H9 (cell line): ENCODE results near the gene PRPS2. TPM values are rescaled to one million over a fixed set of nuclear protein-coding genes. Genes with fewer than 3 reads are reported as not detected.

Source experiments
- DNase-seq: peaks from one replicate; pipeline ENCODE4 v3.0.0-alpha.2; 2017
- H2AFZ ChIP-seq: one replicate; pipeline ENCODE4 v1.6.1; 2013; ENCODE audit warnings: mild to moderate bottlenecking, low read length, control low read depth, moderate library complexity
- H2AK5ac ChIP-seq: 2 replicates; pipeline ENCODE4 v1.6.1; 2013; ENCODE audit warnings: low read length, control low read depth, mixed read lengths; ENCODE audit not compliant: insufficient read length
- H2BK120ac ChIP-seq: one replicate; pipeline ENCODE4 v1.6.1; 2013; ENCODE audit warnings: low read depth, mild to moderate bottlenecking, low read length, control low read depth, inconsistent platforms; ENCODE audit not compliant: poor library complexity, severe bottlenecking
- H2BK12ac ChIP-seq: 2 replicates; pipeline ENCODE4 v1.6.1; 2013; ENCODE audit warnings: low read length, control low read depth, mixed read lengths, low read depth; ENCODE audit not compliant: insufficient read length
- H2BK15ac ChIP-seq: 2 replicates; pipeline ENCODE4 v1.6.1; 2013; ENCODE audit warnings: low read depth, low read length, control low read depth
- H2BK20ac ChIP-seq: one replicate; pipeline ENCODE4 v1.6.1; 2013; ENCODE audit warnings: low read depth, mild to moderate bottlenecking, low read length, control low read depth, inconsistent platforms; ENCODE audit not compliant: poor library complexity, severe bottlenecking
- H2BK5ac ChIP-seq: 2 replicates; pipeline ENCODE4 v1.6.1; 2013; ENCODE audit warnings: low read length, control low read depth, mixed read lengths; ENCODE audit not compliant: insufficient read length
- H3K14ac ChIP-seq: 2 replicates; pipeline ENCODE4 v1.6.1; 2013; ENCODE audit warnings: low read length, control low read depth; ENCODE audit not compliant: insufficient read depth
- H3K18ac ChIP-seq: 2 replicates; pipeline ENCODE4 v1.6.1; 2013; ENCODE audit warnings: low read depth, mild to moderate bottlenecking, mixed read lengths, low read length, control low read depth; ENCODE audit not compliant: insufficient read length
- H3K23ac ChIP-seq: 2 replicates; pipeline ENCODE4 v1.6.1; 2013; ENCODE audit warnings: low read length, control low read depth, mixed read lengths, low read depth; ENCODE audit not compliant: insufficient read length
- H3K23me2 ChIP-seq: 2 replicates; pipeline ENCODE4 v1.6.1; 2013; ENCODE audit warnings: low read depth, mild to moderate bottlenecking, mixed read lengths, low read length, control low read depth; ENCODE audit not compliant: insufficient read length, poor library complexity, severe bottlenecking
- H3K27ac ChIP-seq: 2 replicates; pipeline ENCODE4 v1.5.1; 2013; ENCODE audit warnings: low read length, control low read depth, mixed read lengths, low read depth; ENCODE audit not compliant: insufficient read length
- H3K27me3 ChIP-seq: 2 replicates; pipeline ENCODE4 v1.6.1; 2013; ENCODE audit warnings: low read length, control low read depth, inconsistent platforms; ENCODE audit not compliant: insufficient read depth
- H3K4ac ChIP-seq: 2 replicates; pipeline ENCODE4 v1.6.1; 2013; ENCODE audit warnings: low read depth, mild to moderate bottlenecking, control low read depth, inconsistent platforms, low read length, moderate library complexity
- H3K4me1 ChIP-seq: 2 replicates; pipeline ENCODE4 v1.6.1; 2013; ENCODE audit warnings: low read length, control low read depth, inconsistent platforms; ENCODE audit not compliant: insufficient read depth
- H3K4me2 ChIP-seq: 2 replicates; pipeline ENCODE4 v1.6.1; 2013; ENCODE audit warnings: low read length, control low read depth, mixed read lengths; ENCODE audit not compliant: insufficient read length, insufficient read depth
- H3K56ac ChIP-seq: 2 replicates; pipeline ENCODE4 v1.6.1; 2013; ENCODE audit warnings: low read depth, mild to moderate bottlenecking, mixed read lengths, low read length, control low read depth; ENCODE audit not compliant: insufficient read length
- H3K79me1 ChIP-seq: 2 replicates; pipeline ENCODE4 v1.6.1; 2013; ENCODE audit warnings: low read depth, mild to moderate bottlenecking, moderate library complexity, low read length, control low read depth, inconsistent platforms; ENCODE audit not compliant: insufficient read depth, poor library complexity, severe bottlenecking
- H3K79me2 ChIP-seq: 2 replicates; pipeline ENCODE4 v1.6.1; 2013; ENCODE audit warnings: low read length, control low read depth, inconsistent platforms; ENCODE audit not compliant: insufficient read depth
- H3K9ac ChIP-seq: 2 replicates; pipeline ENCODE4 v1.6.1; 2013; ENCODE audit warnings: low read length, control low read depth, mixed read lengths; ENCODE audit not compliant: insufficient read length; ENCODE audit errors: extremely low read depth
- H3K9me3 ChIP-seq: one replicate; pipeline ENCODE4 v1.6.1; 2013; ENCODE audit warnings: low read depth, low read length, inconsistent platforms; ENCODE audit not compliant: control insufficient read depth
- H3T11ph ChIP-seq: one replicate; pipeline ENCODE4 v1.6.1; 2013; ENCODE audit warnings: mild to moderate bottlenecking, low read length, control low read depth, inconsistent platforms
- H4K20me1 ChIP-seq: one replicate; pipeline ENCODE4 v1.6.1; 2013; ENCODE audit not compliant: control insufficient read depth, insufficient read length, insufficient read depth
- H4K5ac ChIP-seq: 2 replicates; pipeline ENCODE4 v1.6.1; 2013; ENCODE audit warnings: low read depth, mild to moderate bottlenecking, mixed read lengths, low read length, control low read depth; ENCODE audit not compliant: insufficient read length
- H4K8ac ChIP-seq: replicated peaks from 2 replicates; pipeline ENCODE4 v1.6.1; 2013; ENCODE audit warnings: low read length, control low read depth, mixed read lengths, low read depth; ENCODE audit not compliant: insufficient read length
- H4K91ac ChIP-seq: 2 replicates; pipeline ENCODE4 v1.6.1; 2013; ENCODE audit warnings: low read depth, mild to moderate bottlenecking, moderate library complexity, mixed read lengths, low read length, control low read depth; ENCODE audit not compliant: insufficient read length
- H3K27ac Mint-ChIP-seq, 3 experiments: 2 replicates in 2 of 3; 3 replicates in 1 of 3; pipeline ENCODE4 v1.8.0; 2020 to 2021; ENCODE audit warnings: mixed read lengths in 3 of 3, mild to moderate bottlenecking in 1 of 3, moderate library complexity in 1 of 3
- H3K27me3 Mint-ChIP-seq: 2 replicates; pipeline ENCODE4 v1.8.0; 2021; ENCODE audit warnings: low read depth, mild to moderate bottlenecking, moderate library complexity, mixed read lengths
- H3K36me3 Mint-ChIP-seq, 3 experiments: 2 replicates in 2 of 3; 3 replicates in 1 of 3; pipeline ENCODE4 v1.8.0; 2020 to 2021; ENCODE audit warnings: low read depth in 3 of 3, mixed read lengths in 3 of 3; ENCODE audit not compliant: insufficient read depth in 1 of 3
- H3K4me1 Mint-ChIP-seq, 2 experiments: 2 replicates each; pipeline ENCODE4 v1.8.0; 2020; ENCODE audit warnings: mixed read lengths in 2 of 2
- H3K4me3 Mint-ChIP-seq, 2 experiments: 2 replicates in 1 of 2; 3 replicates in 1 of 2; pipeline ENCODE4 v1.8.0; 2020 to 2021; ENCODE audit warnings: mild to moderate bottlenecking in 2 of 2, mixed read lengths in 2 of 2, moderate library complexity in 1 of 2
- H3K9me3 Mint-ChIP-seq, 2 experiments: 2 replicates in 1 of 2; 3 replicates in 1 of 2; pipeline ENCODE4 v1.8.0; 2020; ENCODE audit warnings: mild to moderate bottlenecking in 2 of 2, mixed read lengths in 2 of 2, moderate library complexity in 1 of 2
- WGBS: extraction: QIAGEN DNeasy Blood & Tissue Kit; methylation state at CpG from one replicate; pipeline ENCODE4 v1.1.7; 2013; ENCODE audit warnings: missing lambda C conversion rate, low lambda C conversion rate, mixed read lengths; ENCODE audit not compliant: insufficient read length; ENCODE audit errors: extremely low coverage; 5-methylcytosine and 5-hydroxymethylcytosine counted together
- total RNA-seq: library from RNA; stranded (reverse); gene quantifications from 2 replicates; pipeline ENCODE4 v1.2.1, GENCODE V29; 2021
- TF ChIP-seq, protein P1 (sequence below): fragments of 200-600 bp; sonication (generic); conservative IDR thresholded peaks from 3 replicates; pipeline ENCODE4 v1.8.0; 2021; ENCODE audit warnings: antibody characterized with exemption, mild to moderate bottlenecking

Gene PRPS2
- total RNA-seq, 1 experiment from 2014 or later: 28.0 TPM

DNA sequence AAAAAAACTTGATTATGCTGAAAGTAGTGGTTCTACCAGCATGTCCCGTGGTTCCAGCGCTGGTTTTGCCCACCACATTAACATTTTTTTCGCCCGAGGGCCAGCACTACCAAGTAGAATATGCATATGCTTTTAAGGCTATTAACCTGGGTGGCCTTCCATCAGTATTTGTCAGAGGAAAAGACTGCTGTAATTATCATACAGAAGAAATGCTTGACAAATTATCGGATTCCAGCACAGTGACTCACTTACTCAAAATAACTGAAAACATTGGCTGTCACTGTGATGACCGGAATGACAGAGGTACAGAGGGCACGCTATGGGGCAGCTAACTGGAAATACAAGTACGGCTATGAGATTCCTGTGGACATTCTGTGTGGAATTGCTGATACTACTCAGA, 34.6 kb downstream of the PRPS2 start:
- H2BK120ac ChIP-seq: no peak overlapping the region
- H3K4me1 ChIP-seq: no peaks in the 10 kb centered on the region
- Mint-ChIP-seq H3K27me3 (no peaks in the 10 kb centered on the region; the same call in none of the 2 replicates), H3K9me3 (peaks cover 56 to 66% of the 10 kb centered on the region in 2 experiments), H3K36me3 (peaks cover 12 to 36% (median 19%) of the 10 kb centered on the region in 3 experiments; a peak in 6 of 7 replicates), H3K27ac (no peak overlapping the region), H3K4me3 (no peak overlapping the region; a peak in 1 of 5 replicates), H3K4me1 (no peaks in the 10 kb centered on the region)
- no peak overlapping the region for H3K56ac ChIP-seq
- no peak overlapping the region for H2BK5ac ChIP-seq
- no peak overlapping the region for H3K27ac ChIP-seq
- no peaks in the 10 kb centered on the region for H3K27me3 ChIP-seq
- TF ChIP-seq, protein P1, sequence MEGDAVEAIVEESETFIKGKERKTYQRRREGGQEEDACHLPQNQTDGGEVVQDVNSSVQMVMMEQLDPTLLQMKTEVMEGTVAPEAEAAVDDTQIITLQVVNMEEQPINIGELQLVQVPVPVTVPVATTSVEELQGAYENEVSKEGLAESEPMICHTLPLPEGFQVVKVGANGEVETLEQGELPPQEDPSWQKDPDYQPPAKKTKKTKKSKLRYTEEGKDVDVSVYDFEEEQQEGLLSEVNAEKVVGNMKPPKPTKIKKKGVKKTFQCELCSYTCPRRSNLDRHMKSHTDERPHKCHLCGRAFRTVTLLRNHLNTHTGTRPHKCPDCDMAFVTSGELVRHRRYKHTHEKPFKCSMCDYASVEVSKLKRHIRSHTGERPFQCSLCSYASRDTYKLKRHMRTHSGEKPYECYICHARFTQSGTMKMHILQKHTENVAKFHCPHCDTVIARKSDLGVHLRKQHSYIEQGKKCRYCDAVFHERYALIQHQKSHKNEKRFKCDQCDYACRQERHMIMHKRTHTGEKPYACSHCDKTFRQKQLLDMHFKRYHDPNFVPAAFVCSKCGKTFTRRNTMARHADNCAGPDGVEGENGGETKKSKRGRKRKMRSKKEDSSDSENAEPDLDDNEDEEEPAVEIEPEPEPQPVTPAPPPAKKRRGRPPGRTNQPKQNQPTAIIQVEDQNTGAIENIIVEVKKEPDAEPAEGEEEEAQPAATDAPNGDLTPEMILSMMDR: no peak
- no peak overlapping the region for H2AFZ ChIP-seq
- H2AK5ac ChIP-seq: no peak overlapping the region
- no peaks in the 10 kb centered on the region for H4K20me1 ChIP-seq
- no peak overlapping the region for H3K14ac ChIP-seq
- no peaks in the 10 kb centered on the region for H3K79me1 ChIP-seq
- no peak overlapping the region for H3K9ac ChIP-seq
- no peak overlapping the region for H4K5ac ChIP-seq
- H3K4ac ChIP-seq: no peak overlapping the region
- no peak overlapping the region for H4K91ac ChIP-seq
- H3K23ac ChIP-seq: no peak overlapping the region
- H3K9me3 ChIP-seq: no peaks in the 10 kb centered on the region
- H3K4me2 ChIP-seq: no peak overlapping the region
- no peaks in the 10 kb centered on the region for H3K23me2 ChIP-seq
- H3T11ph ChIP-seq: no peak overlapping the region
- no peak overlapping the region for H2BK20ac ChIP-seq
- DNase-seq: no peak
- no peak overlapping the region for H2BK12ac ChIP-seq
- no peak overlapping the region for H3K18ac ChIP-seq
- no peak overlapping the region for H4K8ac ChIP-seq
- no peak overlapping the region for H2BK15ac ChIP-seq
- WGBS: no CpG with 5 or more reads among the region's 8 CpGs
- no peaks in the 10 kb centered on the region for H3K79me2 ChIP-seq
